ENCODE measurements around the gene TTLL11. TPM values are rescaled to one million over a fixed set of nuclear protein-coding genes. Genes with fewer than 3 reads are reported as not detected.

Gene TTLL11
- total and polyA plus RNA-seq, 2 of the 8 experiments (the other 6 are each of a cell fraction or from before 2014, with no cell fraction given), result 0.56 to 0.80 TPM

- ChIA-PET CTCF (ENCODE audit: partially characterized antibody) (interaction anchor here (1.3 kb wide), 1 partner anchor 194 kb away, joined by 4 read pairs; no protein-coding TSS in a partner anchor), POLR2A (ENCODE audit: partially characterized antibody) (no interaction called here)
- no peaks in the 10 kb centered on the region for H3K36me3 ChIP-seq (ENCODE audit: control insufficient read depth in 2 of 4, insufficient read depth in 4 of 4, low read length in 3 of 4)
- H4K5ac ChIP-seq (ENCODE audit: insufficient read length, low read depth, low read length), result no peak overlapping the region
- H4K8ac ChIP-seq (ENCODE audit: extremely low read depth, insufficient read depth, low read length), result no peak overlapping the region
- H3K4me2 ChIP-seq (ENCODE audit: insufficient read depth in 1 of 2, low read depth in 2 of 2, low read length in 2 of 2), result 0 out of 4 replicates have a peak overlapping the region, but pooled peaks of 1 of the 2 experiments have one; percentile 27
- H3K23ac ChIP-seq (ENCODE audit: insufficient read length), result no peak overlapping the region
- peaks cover 3 to 19% (median 10%) of the 10 kb centered on the region in 4 experiments; a peak in 5 of 7 replicates for H3K4me1 ChIP-seq (replicated peaks in 1 of 4; ENCODE audit: control insufficient read depth in 3 of 4, insufficient read depth in 4 of 4, low read length in 3 of 4)
- H3K14ac ChIP-seq (ENCODE audit: insufficient read length), result no peak overlapping the region
- 100% methylated on average over 2 of the region's 2 CpGs; no CpG with 5 or more reads in 1 of the 2 experiments for WGBS, 2 experiments (ENCODE audit: extremely low coverage in 1 of 2, insufficient coverage in 1 of 2, insufficient read length in 1 of 2, insufficient replicate concordance in 2 of 2, low coverage in 1 of 2, low lambda C conversion rate in 2 of 2, missing lambda C conversion rate in 1 of 2)
- H2BK12ac ChIP-seq (ENCODE audit: low read depth, low read length), result peak overlapping the region; percentile 6; the same call in 1 of the 2 replicates
- no peak overlapping the region for H3K27ac ChIP-seq (ENCODE audit: low read depth, low read length)
- H3K79me2 ChIP-seq (ENCODE audit: control insufficient read depth in 1 of 2, insufficient read depth in 2 of 2, low read length in 2 of 2), result peaks cover 0 to under 1% of the 10 kb centered on the region in 2 experiments; a peak in 1 of 4 replicates
- DNase-seq (ENCODE audit: low read depth in 1 of 2, low spot score in 2 of 2), result no peak
- H3K56ac ChIP-seq (replicated peaks; ENCODE audit: insufficient read length, low read depth, low read length), result no peak overlapping the region
- H2BK120ac ChIP-seq (replicated peaks; ENCODE audit: low read depth, low read length), result no peak overlapping the region
- no peak overlapping the region for H3K4me3 ChIP-seq (ENCODE audit: extremely low read depth in 1 of 4, insufficient read depth in 2 of 4, low read depth in 3 of 4, low read length in 4 of 4)
- H2BK15ac ChIP-seq (ENCODE audit: low read length), result no peak overlapping the region
- H3K4ac ChIP-seq (replicated peaks; ENCODE audit: insufficient read length, low read depth, low read length), result no peak overlapping the region
- 0 out of 2 replicates have a peak, but pooled peaks cover under 1% of the 10 kb centered on the region for H3K23me2 ChIP-seq (ENCODE audit: low read depth, low read length)
- H3K18ac ChIP-seq (ENCODE audit: extremely low read depth, low read length), result no peak overlapping the region
- H2AFZ ChIP-seq (ENCODE audit: low read length), result no peak overlapping the region
- FAIRE-seq, result no peak
- no peaks in the 10 kb centered on the region for H3K9me3 ChIP-seq (ENCODE audit: insufficient read depth in 2 of 2, low read depth in 1 of 2, low read length in 1 of 2)
- 0 out of 2 replicates have a peak overlapping the region, but pooled peaks have one; percentile 28 for H2AK5ac ChIP-seq (ENCODE audit: low read depth, low read length)
- no peak overlapping the region for H2BK5ac ChIP-seq (ENCODE audit: low read depth, low read length)
- no peaks in the 10 kb centered on the region for H4K20me1 ChIP-seq (replicated peaks in 1 of 2; ENCODE audit: control insufficient read depth in 1 of 2, insufficient read depth in 2 of 2, low read length in 2 of 2)
- no peaks in the 10 kb centered on the region for H3K27me3 ChIP-seq (replicated peaks in 1 of 4; ENCODE audit: control insufficient read depth in 3 of 4, extremely low read depth in 1 of 4, insufficient read depth in 3 of 4, low read length in 3 of 4)
- H3K9ac ChIP-seq (replicated peaks in 1 of 4; ENCODE audit: extremely low read depth in 1 of 4, low read depth in 3 of 4, low read length in 3 of 4), result no peak overlapping the region
- no peak overlapping the region for H2BK20ac ChIP-seq (ENCODE audit: low read length)
- no peaks in the 10 kb centered on the region for H3K79me1 ChIP-seq (ENCODE audit: low read depth, low read length)
- H4K91ac ChIP-seq (replicated peaks; ENCODE audit: insufficient read length, low read length), result peak overlapping the region; percentile 2
- TF ChIP-seq RFX5 (IDR thresholded peaks at IDR 0.05; ENCODE audit: borderline replicate concordance, low read depth, low read length) (no peak), PHF8 (conservative IDR thresholded peaks at IDR 0.05; ENCODE audit: low read depth, low read length) (no peak), BACH1 (IDR thresholded peaks at IDR 0.05; ENCODE audit: low read length) (no peak), SIN3A (conservative IDR thresholded peaks at IDR 0.05 in 1 of 2, IDR thresholded peaks at IDR 0.05 in 1 of 2; ENCODE audit: low read depth in 1 of 2, low read length in 2 of 2) (no peak), CTCF (IDR thresholded peaks at IDR 0.05; ENCODE audit: control extremely low read depth in 1 of 3, insufficient read depth in 1 of 3, low read depth in 1 of 3, low read length in 3 of 3) (no peak), HDAC2 (IDR thresholded peaks at IDR 0.05; ENCODE audit: borderline replicate concordance in 1 of 2, low read depth in 2 of 2, low read length in 2 of 2) (no peak), POLR2AphosphoS5 (IDR thresholded peaks at IDR 0.05; ENCODE audit: low read depth, low read length) (no peak), ATF3 (IDR thresholded peaks at IDR 0.05; ENCODE audit: insufficient read depth, low read depth, low read length) (no peak), KDM5A (IDR thresholded peaks at IDR 0.05; ENCODE audit: low read length) (no peak)
Observed at GRCh38 chr9:121889990-121890563, 203.0 kb downstream of the TTLL11 start.

Measured in H1 (cell line).